ENCODE measurements around the gene VAT1L.
"Not testable (repeated sequence)": the region's sequence is repeated elsewhere in the genome, so short reads cannot be mapped to it uniquely, and the experiment has no call there.

DNA sequence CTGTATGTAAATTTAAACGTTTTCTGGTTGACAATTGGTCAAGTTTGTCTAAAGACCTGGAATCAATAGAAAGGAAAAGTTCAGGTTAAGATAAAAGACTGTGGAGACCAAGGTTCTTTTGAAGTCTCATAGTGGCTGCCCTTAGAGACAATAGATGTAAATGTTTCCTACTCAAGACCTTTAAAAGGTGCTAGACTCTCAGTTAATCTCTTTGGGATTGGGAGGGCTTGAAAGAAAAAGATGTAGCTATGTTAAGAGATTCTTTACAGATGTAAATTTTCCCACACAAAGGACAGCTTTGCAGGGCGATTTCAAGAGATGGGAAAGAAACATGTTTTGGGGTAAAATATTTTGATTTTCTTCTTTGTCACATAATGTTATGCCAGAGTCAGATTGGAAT, 204.0 kb downstream of the VAT1L start:
- not testable (repeated sequence) for TF ChIP-seq POLR2A (IDR thresholded peaks at IDR 0.05); POLR2AphosphoS5 (IDR thresholded peaks at IDR 0.05; ENCODE audit: insufficient read depth in 1 of 2, low read depth in 1 of 2)
- TF ChIP-seq, protein P1, sequence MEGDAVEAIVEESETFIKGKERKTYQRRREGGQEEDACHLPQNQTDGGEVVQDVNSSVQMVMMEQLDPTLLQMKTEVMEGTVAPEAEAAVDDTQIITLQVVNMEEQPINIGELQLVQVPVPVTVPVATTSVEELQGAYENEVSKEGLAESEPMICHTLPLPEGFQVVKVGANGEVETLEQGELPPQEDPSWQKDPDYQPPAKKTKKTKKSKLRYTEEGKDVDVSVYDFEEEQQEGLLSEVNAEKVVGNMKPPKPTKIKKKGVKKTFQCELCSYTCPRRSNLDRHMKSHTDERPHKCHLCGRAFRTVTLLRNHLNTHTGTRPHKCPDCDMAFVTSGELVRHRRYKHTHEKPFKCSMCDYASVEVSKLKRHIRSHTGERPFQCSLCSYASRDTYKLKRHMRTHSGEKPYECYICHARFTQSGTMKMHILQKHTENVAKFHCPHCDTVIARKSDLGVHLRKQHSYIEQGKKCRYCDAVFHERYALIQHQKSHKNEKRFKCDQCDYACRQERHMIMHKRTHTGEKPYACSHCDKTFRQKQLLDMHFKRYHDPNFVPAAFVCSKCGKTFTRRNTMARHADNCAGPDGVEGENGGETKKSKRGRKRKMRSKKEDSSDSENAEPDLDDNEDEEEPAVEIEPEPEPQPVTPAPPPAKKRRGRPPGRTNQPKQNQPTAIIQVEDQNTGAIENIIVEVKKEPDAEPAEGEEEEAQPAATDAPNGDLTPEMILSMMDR (IDR thresholded peaks at IDR 0.05) = not testable (repeated sequence)

Data from vagina (tissue), 2 donors.